Activated naive CD4-positive, alpha-beta T cell treated with anti-CD3 and anti-CD28 coated beads, Interleukin-2, amount 10 ng/mL, durations not matched to agents 7 days and 5 days (primary cell): Measurements from ENCODE around the gene TNK2.
"Not testable (repeated sequence)": the region's sequence is repeated elsewhere in the genome, so short reads cannot be mapped to it uniquely, and the experiment has no call there.

Source experiments
- CTCF ChIA-PET: fragments of 350-600 bp; sonication (Branson Sonifier 250); formaldehyde crosslinking; loops from one replicate; lab custom pipeline; 2021; ENCODE audit warnings: antibody characterized with exemption; lab: Charles Lee
- DNase-seq: peaks from one replicate; pipeline ENCODE4 v3.0.0-alpha.2; 2020
- H3K27ac Mint-ChIP-seq: one replicate; pipeline ENCODE4 v1.8.0; 2021; ENCODE audit warnings: mild to moderate bottlenecking, moderate library complexity, mixed read lengths
- H3K27me3 Mint-ChIP-seq: one replicate; pipeline ENCODE4 v1.8.0; 2021; ENCODE audit warnings: mild to moderate bottlenecking, mixed read lengths
- H3K36me3 Mint-ChIP-seq: one replicate; pipeline ENCODE4 v1.8.0; 2021; ENCODE audit warnings: mixed read lengths
- H3K4me1 Mint-ChIP-seq: one replicate; pipeline ENCODE4 v1.8.0; 2021; ENCODE audit warnings: mixed read lengths
- H3K4me3 Mint-ChIP-seq: one replicate; pipeline ENCODE4 v1.8.0; 2021; ENCODE audit warnings: mild to moderate bottlenecking, moderate library complexity, mixed read lengths
- H3K9me3 Mint-ChIP-seq: one replicate; pipeline ENCODE4 v1.8.0; 2021; ENCODE audit warnings: mixed read lengths

TNK2 gene

GRCh38 chr3:195844671-195845218 lies 63.6 kb downstream of the TNK2 start:
- Mint-ChIP-seq H3K4me3 (no peak overlapping the region), H3K36me3 (no peaks in the 10 kb centered on the region), H3K9me3 (no peaks in the 10 kb centered on the region), H3K27me3 (peaks cover 15% of the 10 kb centered on the region), H3K27ac (no peak overlapping the region), H3K4me1 (peaks cover 3% of the 10 kb centered on the region)
- CTCF ChIA-PET: interaction anchor here (1.0 to 1.1 kb wide), 2 partner anchors 15 to 574 kb away, joined by 3 read pairs; partner anchors contain the start of gene XXYLT1
- no peak for DNase-seq

- Mint-ChIP-seq H3K27ac (no peak overlapping the region), H3K27me3 (peaks cover 29% of the 10 kb centered on the region), H3K4me1 (no peaks in the 10 kb centered on the region), H3K4me3 (no peak overlapping the region), H3K36me3 (no peaks in the 10 kb centered on the region), H3K9me3 (no peaks in the 10 kb centered on the region)
- CTCF ChIA-PET: interaction anchor here (1.1 to 3.4 kb wide), 2 partner anchors 10 to 20 kb away, joined by 3 to 14 read pairs; no protein-coding TSS in a partner anchor
- DNase-seq: no peak
These were observed 68.9 kb downstream of the TNK2 start for GRCh38 chr3:195839260-195840010.

GRCh38 chr3:195838714-195839113 lies 69.6 kb downstream of the TNK2 start:
- H3K9me3 Mint-ChIP-seq: no peaks in the 10 kb centered on the region
- H3K4me1 Mint-ChIP-seq: no peaks in the 10 kb centered on the region
- CTCF ChIA-PET: interaction anchor here (3.4 kb wide), 1 partner anchor 11 kb away, joined by 14 read pairs; no protein-coding TSS in a partner anchor
- H3K27ac Mint-ChIP-seq: no peak overlapping the region
- peaks cover 23% of the 10 kb centered on the region for H3K27me3 Mint-ChIP-seq
- no peak for DNase-seq
- H3K4me3 Mint-ChIP-seq: no peak overlapping the region
- H3K36me3 Mint-ChIP-seq: no peaks in the 10 kb centered on the region

- Mint-ChIP-seq H3K27ac (no peak overlapping the region), H3K27me3 (peaks cover 23% of the 10 kb centered on the region), H3K36me3 (no peaks in the 10 kb centered on the region), H3K4me1 (no peaks in the 10 kb centered on the region), H3K4me3 (no peak overlapping the region), H3K9me3 (no peaks in the 10 kb centered on the region)
- no peak for DNase-seq
- CTCF ChIA-PET: interaction anchor here (1.0 kb wide), 1 partner anchor 14 kb away, joined by 3 read pairs; no protein-coding TSS in a partner anchor
These were observed 71.7 kb downstream of the TNK2 start for GRCh38 chr3:195836476-195837135.

GRCh38 chr3:195835791-195836190 lies 72.6 kb downstream of the TNK2 start:
- no peak overlapping the region for H3K27ac Mint-ChIP-seq
- no peaks in the 10 kb centered on the region for H3K36me3 Mint-ChIP-seq
- peaks cover 23% of the 10 kb centered on the region for H3K27me3 Mint-ChIP-seq
- no peaks in the 10 kb centered on the region for H3K9me3 Mint-ChIP-seq
- no peak overlapping the region for H3K4me3 Mint-ChIP-seq
- CTCF ChIA-PET: interaction anchor here (1.0 kb wide), 1 partner anchor 15 kb away, joined by 3 read pairs; no protein-coding TSS in a partner anchor
- no peaks in the 10 kb centered on the region for H3K4me1 Mint-ChIP-seq
- no peak for DNase-seq

- Mint-ChIP-seq H3K27me3 (peaks cover 23% of the 10 kb centered on the region), H3K4me1 (no peaks in the 10 kb centered on the region), H3K4me3 (no peak overlapping the region), H3K36me3 (no peaks in the 10 kb centered on the region), H3K9me3 (no peaks in the 10 kb centered on the region), H3K27ac (no peak overlapping the region)
- CTCF ChIA-PET: no interaction called here
- DNase-seq: no peak
These were observed 73.4 kb downstream of the TNK2 start for GRCh38 chr3:195834675-195835583.

GRCh38 chr3:195829897-195830254 lies 78.5 kb downstream of the TNK2 start:
- CTCF ChIA-PET: interaction anchor here (2.8 kb wide), 1 partner anchor 21 kb away, joined by 10 read pairs; no protein-coding TSS in a partner anchor
- no peak overlapping the region for H3K27ac Mint-ChIP-seq
- no peak for DNase-seq
- H3K4me1 Mint-ChIP-seq: no peaks in the 10 kb centered on the region
- H3K9me3 Mint-ChIP-seq: no peaks in the 10 kb centered on the region
- H3K36me3 Mint-ChIP-seq: no peaks in the 10 kb centered on the region
- H3K4me3 Mint-ChIP-seq: no peak overlapping the region
- peaks cover 10% of the 10 kb centered on the region for H3K27me3 Mint-ChIP-seq

GRCh38 chr3:195828762-195829161 lies 79.6 kb downstream of the TNK2 start:
- Mint-ChIP-seq H3K27ac (no peak overlapping the region), H3K36me3 (no peaks in the 10 kb centered on the region), H3K4me1 (no peaks in the 10 kb centered on the region), H3K4me3 (no peak overlapping the region), H3K9me3 (no peaks in the 10 kb centered on the region), H3K27me3 (peaks cover 10% of the 10 kb centered on the region)
- CTCF ChIA-PET: interaction anchor here (2.8 kb wide), 1 partner anchor 22 kb away, joined by 10 read pairs; no protein-coding TSS in a partner anchor
- no peak for DNase-seq

GRCh38 chr3:195825857-195826804 lies 82.2 kb downstream of the TNK2 start:
- Mint-ChIP-seq H3K9me3 (no peaks in the 10 kb centered on the region), H3K36me3 (no peaks in the 10 kb centered on the region), H3K27ac (no peak overlapping the region), H3K4me3 (no peak overlapping the region), H3K27me3 (peaks cover 28% of the 10 kb centered on the region), H3K4me1 (no peaks in the 10 kb centered on the region)
- DNase-seq: no peak
- CTCF ChIA-PET: no interaction called here

- H3K27me3 Mint-ChIP-seq: peaks cover 32% of the 10 kb centered on the region
- no peaks in the 10 kb centered on the region for H3K4me1 Mint-ChIP-seq
- no peaks in the 10 kb centered on the region for H3K36me3 Mint-ChIP-seq
- DNase-seq: no peak
- no peaks in the 10 kb centered on the region for H3K9me3 Mint-ChIP-seq
- H3K4me3 Mint-ChIP-seq: no peak overlapping the region
- CTCF ChIA-PET: no interaction called here
- no peak overlapping the region for H3K27ac Mint-ChIP-seq
These were observed 83.2 kb downstream of the TNK2 start for GRCh38 chr3:195825191-195825588.

GRCh38 chr3:195824425-195825190 lies 83.7 kb downstream of the TNK2 start:
- H3K9me3 Mint-ChIP-seq, DNase-seq, CTCF ChIA-PET, H3K27ac Mint-ChIP-seq, H3K36me3 Mint-ChIP-seq, H3K4me1 Mint-ChIP-seq, H3K4me3 Mint-ChIP-seq: not testable (repeated sequence)
- peaks cover 32% of the 10 kb centered on the region for H3K27me3 Mint-ChIP-seq

GRCh38 chr3:195823999-195824398 lies 84.4 kb downstream of the TNK2 start:
- no peaks in the 10 kb centered on the region for H3K4me1 Mint-ChIP-seq
- no peaks in the 10 kb centered on the region for H3K36me3 Mint-ChIP-seq
- H3K9me3 Mint-ChIP-seq: no peaks in the 10 kb centered on the region
- no peak overlapping the region for H3K4me3 Mint-ChIP-seq
- no peak for DNase-seq
- CTCF ChIA-PET: no interaction called here
- H3K27ac Mint-ChIP-seq: no peak overlapping the region
- peaks cover 31% of the 10 kb centered on the region for H3K27me3 Mint-ChIP-seq
